ENCODE measurements around the gene GPR82. TPM values are rescaled to one million over a fixed set of nuclear protein-coding genes. Genes with fewer than 3 reads are reported as not detected.

The GPR82 gene
- total and polyA plus RNA-seq, 10 of the 15 experiments (the other 5 are each of a cell fraction or from before 2014, with no cell fraction given): 0.23 to 1.7 (median 0.56) TPM

GRCh38 chrX:41688835-41689234 is 35.1 kb upstream of the GPR82 start, which contains the start of gene GPR34 (continued):
- no peak for TF ChIP-seq TCF7 (IDR thresholded peaks at IDR 0.05; ENCODE audit: borderline replicate concordance)

- CTCF ChIA-PET: no interaction called here
- TF ChIP-seq ZBED1 (IDR thresholded peaks at IDR 0.05; ENCODE audit: borderline replicate concordance) (no peak), RELA (IDR thresholded peaks at IDR 0.05; ENCODE audit: borderline replicate concordance, partially characterized antibody) (no peak)
- H3K27ac ChIP-seq (ENCODE audit: control insufficient read depth, insufficient read depth): no peak overlapping the region
- H4K20me1 ChIP-seq (ENCODE audit: control insufficient read depth, insufficient read depth): no peaks in the 10 kb centered on the region
- 74% methylated on average over 3 of the region's 3 CpGs for WGBS (ENCODE audit: insufficient coverage, insufficient replicate concordance, low lambda C conversion rate, missing lambda C conversion rate)
- no peak overlapping the region for H3K4me3 ChIP-seq
- H3K27me3 ChIP-seq (replicated peaks in 1 of 2; ENCODE audit: control insufficient read depth in 2 of 2, insufficient read depth in 2 of 2, low read length in 1 of 2): no peaks in the 10 kb centered on the region
- SMC1A ChIA-PET (ENCODE audit: uncharacterized antibody, unreplicated experiment): interaction anchor here (0.6 to 1.1 kb wide), 2 partner anchors 22 to 261 kb away, joined by 3 read pairs; no protein-coding TSS in a partner anchor
- in situ Hi-C loops (cut with MboI): no loop called here
- POLR2A ChIA-PET: no interaction called here
- H3K79me2 ChIP-seq (ENCODE audit: control insufficient read depth, insufficient read depth, low read length): no peaks in the 10 kb centered on the region
- no peak overlapping the region for H2AFZ ChIP-seq (ENCODE audit: control insufficient read depth, low read depth, low read length)
- peaks cover 13% of the 10 kb centered on the region for H3K4me1 ChIP-seq (ENCODE audit: control insufficient read depth, insufficient read depth, low read length)
- no peaks in the 10 kb centered on the region for H3K36me3 ChIP-seq (ENCODE audit: control insufficient read depth in 2 of 2, insufficient read depth in 2 of 2, low read length in 1 of 2)
- H3K9ac ChIP-seq (ENCODE audit: control insufficient read depth, insufficient read depth, low read length): no peak overlapping the region
- no peak for ATAC-seq
- RAD21 ChIA-PET (ENCODE audit: unreplicated experiment): interaction anchor here (1.9 kb wide), 1 partner anchor 17 kb away, joined by 6 read pairs; no protein-coding TSS in a partner anchor
- H3K4me2 ChIP-seq (ENCODE audit: control insufficient read depth, insufficient read depth): no peak overlapping the region
- FAIRE-seq: no peak
- DNase-seq (ENCODE audit: low read depth, low spot score): no peak
- no peaks in the 10 kb centered on the region for H3K9me3 ChIP-seq (replicated peaks; ENCODE audit: control insufficient read depth, insufficient read depth, low read length)
- no TSS peak for BruUV-seq (replicated peaks)
- intact Hi-C loops (cut with micrococcal nuclease; ENCODE audit: unreplicated experiment): no loop called here
These were observed 34.3 kb upstream of the GPR82 start for GRCh38 chrX:41689711-41690110.

- Histone ChIP-seq H3K79me2 (ENCODE audit: control insufficient read depth, insufficient read depth, low read length) (no peaks in the 10 kb centered on the region), H3K27ac (ENCODE audit: control insufficient read depth, insufficient read depth) (no peak overlapping the region), H4K20me1 (ENCODE audit: control insufficient read depth, insufficient read depth) (no peaks in the 10 kb centered on the region), H3K9me3 (replicated peaks; ENCODE audit: control insufficient read depth, insufficient read depth, low read length) (no peaks in the 10 kb centered on the region), H3K36me3 (ENCODE audit: control insufficient read depth in 2 of 2, insufficient read depth in 2 of 2, low read length in 1 of 2) (no peaks in the 10 kb centered on the region), H3K27me3 (replicated peaks in 1 of 2; ENCODE audit: control insufficient read depth in 2 of 2, insufficient read depth in 2 of 2, low read length in 1 of 2) (no peaks in the 10 kb centered on the region), H3K4me2 (ENCODE audit: control insufficient read depth, insufficient read depth) (no peak overlapping the region), H3K4me1 (ENCODE audit: control insufficient read depth, insufficient read depth, low read length) (peaks cover 10% of the 10 kb centered on the region), H3K4me3 (no peak overlapping the region), H2AFZ (ENCODE audit: control insufficient read depth, low read depth, low read length) (no peak overlapping the region), H3K9ac (ENCODE audit: control insufficient read depth, insufficient read depth, low read length) (no peak overlapping the region)
- ChIA-PET SMC1A (ENCODE audit: uncharacterized antibody, unreplicated experiment) (interaction anchor here (0.6 to 0.8 kb wide), 2 partner anchors 26 to 727 kb away, joined by 3 to 4 read pairs; no protein-coding TSS in a partner anchor), CTCF (interaction anchor here (1.0 kb wide), 1 partner anchor 14 kb away, joined by 3 read pairs; no protein-coding TSS in a partner anchor), POLR2A (no interaction called here), RAD21 (ENCODE audit: unreplicated experiment) (no interaction called here)
- intact Hi-C loops (cut with micrococcal nuclease; ENCODE audit: unreplicated experiment) (no loop called here), in situ Hi-C loops (cut with MboI) (no loop called here)
- no peak for FAIRE-seq
- ATAC-seq: no peak
- TF ChIP-seq JUND (IDR thresholded peaks at IDR 0.05; ENCODE audit: low read depth, low read length): no peak
- no peak for TF ChIP-seq CHD1 (IDR thresholded peaks at IDR 0.05; ENCODE audit: low read depth, low read length)
- no peak for TF ChIP-seq E2F4 (IDR thresholded peaks at IDR 0.05; ENCODE audit: low read depth, low read length)
- TF ChIP-seq BRCA1 (IDR thresholded peaks at IDR 0.05; ENCODE audit: low read depth, low read length): no peak
- TF ChIP-seq PAX5 (IDR thresholded peaks at IDR 0.05; ENCODE audit: borderline replicate concordance, low read depth, low read length): no peak
- no peak for TF ChIP-seq TCF12 (IDR thresholded peaks at IDR 0.05; ENCODE audit: low read depth, low read length)
- TF ChIP-seq SRF (IDR thresholded peaks at IDR 0.05; ENCODE audit: low read depth in 2 of 2, low read length in 2 of 2): no peak
- WGBS (ENCODE audit: insufficient coverage, insufficient replicate concordance, low lambda C conversion rate, missing lambda C conversion rate): 26% methylated on average over 1 of the region's 1 CpG
- no TSS peak for BruUV-seq (replicated peaks)
- DNase-seq (ENCODE audit: low read depth, low spot score): no peak
These were observed 31.7 kb upstream of the GPR82 start for GRCh38 chrX:41692162-41692749.

Measured in GM12878 (cell line).